Measurements from ENCODE around the gene SEMA3A. TPM values are rescaled to one million over a fixed set of nuclear protein-coding genes. Genes with fewer than 3 reads are reported as not detected.
"Not testable (repeated sequence)": the region's sequence is repeated elsewhere in the genome, so short reads cannot be mapped to it uniquely, and the experiment has no call there.

SEMA3A gene
- total and polyA plus RNA-seq, 2 of the 4 experiments (the other 2 are of a cell fraction), result 31.2 to 213 TPM

GRCh38 chr7:84150370-84150769, 44.2 kb downstream of the SEMA3A start:
- POLR2A ChIA-PET (ENCODE audit: unreplicated experiment); H3K4ac ChIP-seq (ENCODE audit: low read depth, low read length); H3K27me3 ChIP-seq (ENCODE audit: control insufficient read depth, insufficient read depth, low read length); H2AK9ac ChIP-seq (replicated peaks; ENCODE audit: low read depth, low read length, poor library complexity); ATAC-seq (ENCODE audit: low read depth); H3K9me3 ChIP-seq (ENCODE audit: control insufficient read depth, insufficient read depth, low read length); H3K18ac ChIP-seq (ENCODE audit: low read depth, low read length); H4K20me1 ChIP-seq (ENCODE audit: insufficient read depth, low read length); H3K56ac ChIP-seq (ENCODE audit: extremely low read depth, insufficient read depth, low read length); H2BK120ac ChIP-seq (ENCODE audit: low read depth, low read length); intact Hi-C loops (cut with micrococcal nuclease); H3K14ac ChIP-seq (replicated peaks; ENCODE audit: low read depth, low read length); H4K91ac ChIP-seq (ENCODE audit: insufficient read depth, low read depth, low read length); H3K4me3 ChIP-seq (ENCODE audit: insufficient read depth, low read depth, low read length); DNase-seq; dilution Hi-C loops (cut with HindIII; ENCODE audit: low sequenced_read_pairs, unreplicated experiment); H2BK20ac ChIP-seq (ENCODE audit: low read depth, low read length); H2AK5ac ChIP-seq (ENCODE audit: low read depth, low read length); H2AFZ ChIP-seq (replicated peaks; ENCODE audit: low read length, poor library complexity); in situ Hi-C loops (cut with MboI; ENCODE audit: low sequenced_read_pairs); H3K9ac ChIP-seq (ENCODE audit: low read depth, low read length); H2BK15ac ChIP-seq (ENCODE audit: low read depth, low read length); H4K5ac ChIP-seq (ENCODE audit: low read depth, low read length); H2BK5ac ChIP-seq (ENCODE audit: low read depth, low read length, poor library complexity, severe bottlenecking); H3K4me2 ChIP-seq (ENCODE audit: low read depth, low read length); H4K8ac ChIP-seq (ENCODE audit: low read depth in 2 of 2, low read length in 2 of 2); BruUV-seq (replicated peaks); H3K36me3 ChIP-seq (ENCODE audit: control insufficient read depth, insufficient read depth, low read length); H3K9me1 ChIP-seq (ENCODE audit: insufficient read depth, low read length); H3K27ac ChIP-seq (ENCODE audit: insufficient read depth, low read length); H3K4me1 ChIP-seq (ENCODE audit: control insufficient read depth, insufficient read depth, low read length); H3K23ac ChIP-seq (ENCODE audit: low read depth, low read length): not testable (repeated sequence)
- WGBS, 2 experiments (ENCODE audit: extremely low coverage in 2 of 2, insufficient read length in 1 of 2), result no CpG with 5 or more reads among the region's 22 CpGs
- CTCF ChIA-PET, result interaction anchor here (1.0 kb wide), 1 partner anchor 14 kb away, joined by 3 read pairs; no protein-coding TSS in a partner anchor
- H3K79me1 ChIP-seq (ENCODE audit: low read depth in 1 of 2, low read length in 2 of 2), result peaks cover 4 to 40% of the 10 kb centered on the region in 2 experiments; a peak in 3 of 4 replicates
